Calu3 (cell line): ENCODE results near the gene PCDHB13. TPM values are rescaled to one million over a fixed set of nuclear protein-coding genes. Genes with fewer than 3 reads are reported as not detected.
"Not testable (repeated sequence)": the region's sequence is repeated elsewhere in the genome, so short reads cannot be mapped to it uniquely, and the experiment has no call there.

ENCODE experiments used
- BruUV-seq: library from RNA; stranded (reverse); fragments of 400-500 nt; replicated peaks from 2 replicates; lab custom pipeline; 2021; lab: Mats Ljungman, UMichigan
- CTCF ChIA-PET: fragments of 300-600 bp; sonication (Branson Sonifier 250); formaldehyde crosslinking; loops from one replicate; lab custom pipeline; 2022; ENCODE audit warnings: antibody characterized with exemption; lab: Charles Lee
- DNase-seq: peaks from one replicate; pipeline ENCODE4 v3.0.0; 2022
- H3K27ac Mint-ChIP-seq: one replicate; pipeline ENCODE4 v1.8.0; 2022; ENCODE audit warnings: mixed read lengths; ENCODE audit not compliant: unreplicated experiment
- H3K27me3 Mint-ChIP-seq: one replicate; pipeline ENCODE4 v1.8.0; 2022; ENCODE audit warnings: mixed read lengths; ENCODE audit not compliant: unreplicated experiment
- H3K36me3 Mint-ChIP-seq: one replicate; pipeline ENCODE4 v1.8.0; 2022; ENCODE audit warnings: mild to moderate bottlenecking, moderate library complexity, mixed read lengths; ENCODE audit not compliant: insufficient read depth, unreplicated experiment
- H3K4me1 Mint-ChIP-seq: one replicate; pipeline ENCODE4 v1.8.0; 2022; ENCODE audit warnings: mild to moderate bottlenecking, low read depth, mixed read lengths; ENCODE audit not compliant: unreplicated experiment
- H3K4me3 Mint-ChIP-seq: one replicate; pipeline ENCODE4 v1.8.0; 2022; ENCODE audit warnings: mild to moderate bottlenecking, low read depth, moderate library complexity, mixed read lengths; ENCODE audit not compliant: unreplicated experiment
- H3K9me3 Mint-ChIP-seq: one replicate; pipeline ENCODE4 v1.8.0; 2022; ENCODE audit warnings: low read depth, mixed read lengths; ENCODE audit not compliant: unreplicated experiment
- intact Hi-C: fragments of 100-400 bp; cut with micrococcal nuclease; formaldehyde crosslinking; loops from one replicate; pipeline ENCODE4 v1.10.0; 2022; ENCODE audit not compliant: unreplicated experiment
- total RNA-seq: library from RNA; stranded (reverse); gene quantifications from 2 replicates; pipeline ENCODE4 v1.2.3, GENCODE V29; 2022
- TF ChIP-seq, protein P1 (sequence below): fragments of 200-600 bp; IDR thresholded peaks from one replicate; pipeline ENCODE4 v1.8.0; 2022; ENCODE audit warnings: antibody characterized with exemption; ENCODE audit not compliant: unreplicated experiment

The PCDHB13 gene
- total RNA-seq, 1 experiment from 2014 or later, result 1.1 TPM

DNA sequence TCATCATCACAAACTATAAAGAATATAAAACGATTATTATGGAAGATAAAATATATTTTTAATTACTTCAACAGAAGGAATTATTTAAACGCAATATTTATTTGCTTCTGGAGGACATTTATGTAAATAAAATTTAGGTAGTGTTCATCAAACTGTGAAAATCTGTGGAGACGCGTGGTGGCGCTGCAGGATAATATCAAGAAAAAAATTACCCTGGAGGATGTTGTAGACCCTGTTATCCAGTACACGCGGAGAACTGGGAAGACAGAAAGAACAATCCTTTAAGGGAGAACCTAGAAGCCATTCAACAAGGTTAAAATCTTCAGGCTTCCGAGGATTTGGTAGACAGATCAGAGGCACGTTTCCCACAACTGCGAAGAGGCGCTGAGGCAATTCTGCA lies 5.2 kb upstream of the PCDHB13 start, which contains the start of gene PCDHB12:
Gene PCDHB12, plus strand, starts transcription at position 242 of the 400 bp plus-strand sequence. CDS start 189 bp downstream, outside the sequence.
- intact Hi-C loops, result no loop called here
- Mint-ChIP-seq H3K36me3 (no peaks in the 10 kb centered on the region), H3K27ac (no peak within 1 kb of the TSS), H3K27me3 (no peaks in the 10 kb centered on the region), H3K4me1 (no peaks in the 10 kb centered on the region), H3K9me3 (peaks cover 5% of the 10 kb centered on the region), H3K4me3 (peak within 1 kb of the TSS; percentile 63)
- TF ChIP-seq, protein P1, sequence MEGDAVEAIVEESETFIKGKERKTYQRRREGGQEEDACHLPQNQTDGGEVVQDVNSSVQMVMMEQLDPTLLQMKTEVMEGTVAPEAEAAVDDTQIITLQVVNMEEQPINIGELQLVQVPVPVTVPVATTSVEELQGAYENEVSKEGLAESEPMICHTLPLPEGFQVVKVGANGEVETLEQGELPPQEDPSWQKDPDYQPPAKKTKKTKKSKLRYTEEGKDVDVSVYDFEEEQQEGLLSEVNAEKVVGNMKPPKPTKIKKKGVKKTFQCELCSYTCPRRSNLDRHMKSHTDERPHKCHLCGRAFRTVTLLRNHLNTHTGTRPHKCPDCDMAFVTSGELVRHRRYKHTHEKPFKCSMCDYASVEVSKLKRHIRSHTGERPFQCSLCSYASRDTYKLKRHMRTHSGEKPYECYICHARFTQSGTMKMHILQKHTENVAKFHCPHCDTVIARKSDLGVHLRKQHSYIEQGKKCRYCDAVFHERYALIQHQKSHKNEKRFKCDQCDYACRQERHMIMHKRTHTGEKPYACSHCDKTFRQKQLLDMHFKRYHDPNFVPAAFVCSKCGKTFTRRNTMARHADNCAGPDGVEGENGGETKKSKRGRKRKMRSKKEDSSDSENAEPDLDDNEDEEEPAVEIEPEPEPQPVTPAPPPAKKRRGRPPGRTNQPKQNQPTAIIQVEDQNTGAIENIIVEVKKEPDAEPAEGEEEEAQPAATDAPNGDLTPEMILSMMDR, result no peak
- CTCF ChIA-PET, result interaction anchor here (0.8 to 1.3 kb wide), 2 partner anchors 21 to 352 kb away, joined by 3 to 4 read pairs; partner anchors contain the start of gene PCDHB9
- BruUV-seq, result no TSS peak
- DNase-seq, result peak; percentile 45

DNA sequence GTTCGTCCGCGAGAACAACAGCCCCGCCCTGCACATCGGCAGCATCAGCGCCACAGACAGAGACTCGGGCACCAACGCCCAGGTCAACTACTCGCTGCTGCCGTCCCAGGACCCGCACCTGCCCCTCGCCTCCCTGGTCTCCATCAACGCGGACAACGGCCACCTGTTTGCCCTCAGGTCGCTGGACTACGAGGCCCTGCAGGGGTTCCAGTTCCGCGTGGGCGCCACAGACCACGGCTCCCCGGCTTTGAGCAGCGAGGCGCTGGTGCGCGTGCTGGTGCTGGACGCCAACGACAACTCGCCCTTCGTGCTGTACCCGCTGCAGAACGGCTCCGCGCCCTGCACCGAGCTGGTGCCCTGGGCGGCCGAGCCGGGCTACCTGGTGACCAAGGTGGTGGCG lies 3.4 kb upstream of the PCDHB13 start:
- H3K27ac Mint-ChIP-seq, BruUV-seq, CTCF ChIA-PET, H3K27me3 Mint-ChIP-seq, DNase-seq, intact Hi-C loops, H3K4me1 Mint-ChIP-seq, H3K36me3 Mint-ChIP-seq, H3K4me3 Mint-ChIP-seq: not testable (repeated sequence)
- peaks cover 11% of the 10 kb centered on the region for H3K9me3 Mint-ChIP-seq

DNA sequence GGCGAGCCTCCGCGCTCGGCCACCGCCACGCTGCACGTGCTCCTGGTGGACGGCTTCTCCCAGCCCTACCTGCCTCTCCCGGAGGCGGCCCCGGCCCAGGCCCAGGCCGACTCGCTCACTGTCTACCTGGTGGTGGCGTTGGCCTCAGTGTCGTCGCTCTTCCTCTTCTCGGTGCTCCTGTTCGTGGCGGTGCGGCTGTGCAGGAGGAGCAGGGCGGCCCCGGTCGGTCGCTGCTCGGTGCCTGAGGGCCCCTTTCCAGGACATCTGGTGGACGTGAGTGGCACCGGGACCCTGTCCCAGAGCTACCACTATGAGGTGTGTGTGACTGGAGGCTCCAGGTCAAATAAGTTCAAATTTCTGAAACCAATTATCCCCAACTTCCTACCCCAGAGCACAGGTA lies 2.9 kb upstream of the PCDHB13 start:
- BruUV-seq, CTCF ChIA-PET, H3K36me3 Mint-ChIP-seq, H3K27ac Mint-ChIP-seq, H3K27me3 Mint-ChIP-seq, DNase-seq, intact Hi-C loops, H3K4me3 Mint-ChIP-seq, H3K4me1 Mint-ChIP-seq: not testable (repeated sequence)
- peaks cover 12% of the 10 kb centered on the region for H3K9me3 Mint-ChIP-seq

DNA sequence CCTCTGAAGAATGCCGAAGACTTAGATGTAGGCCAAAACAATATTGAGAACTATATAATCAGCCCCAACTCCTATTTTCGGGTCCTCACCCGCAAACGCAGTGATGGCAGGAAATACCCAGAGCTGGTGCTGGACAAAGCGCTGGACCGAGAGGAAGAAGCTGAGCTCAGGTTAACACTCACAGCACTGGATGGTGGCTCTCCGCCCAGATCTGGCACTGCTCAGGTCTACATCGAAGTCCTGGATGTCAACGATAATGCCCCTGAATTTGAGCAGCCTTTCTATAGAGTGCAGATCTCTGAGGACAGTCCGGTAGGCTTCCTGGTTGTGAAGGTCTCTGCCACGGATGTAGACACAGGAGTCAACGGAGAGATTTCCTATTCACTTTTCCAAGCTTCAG lies 864 bp downstream of the PCDHB13 start:
- BruUV-seq, CTCF ChIA-PET, H3K27me3 Mint-ChIP-seq, intact Hi-C loops, H3K4me1 Mint-ChIP-seq, DNase-seq, H3K36me3 Mint-ChIP-seq, H3K4me3 Mint-ChIP-seq, H3K27ac Mint-ChIP-seq: not testable (repeated sequence)
- H3K9me3 Mint-ChIP-seq, result peaks cover 20% of the 10 kb centered on the region

DNA sequence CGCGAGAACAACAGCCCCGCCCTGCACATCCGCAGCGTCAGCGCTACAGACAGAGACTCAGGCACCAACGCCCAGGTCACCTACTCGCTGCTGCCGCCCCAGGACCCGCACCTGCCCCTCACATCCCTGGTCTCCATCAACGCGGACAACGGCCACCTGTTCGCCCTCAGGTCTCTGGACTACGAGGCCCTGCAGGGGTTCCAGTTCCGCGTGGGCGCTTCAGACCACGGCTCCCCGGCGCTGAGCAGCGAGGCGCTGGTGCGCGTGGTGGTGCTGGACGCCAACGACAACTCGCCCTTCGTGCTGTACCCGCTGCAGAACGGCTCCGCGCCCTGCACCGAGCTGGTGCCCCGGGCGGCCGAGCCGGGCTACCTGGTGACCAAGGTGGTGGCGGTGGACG lies 1.8 kb downstream of the PCDHB13 start:
- not testable (repeated sequence) for BruUV-seq, H3K27me3 Mint-ChIP-seq, H3K4me1 Mint-ChIP-seq

DNA sequence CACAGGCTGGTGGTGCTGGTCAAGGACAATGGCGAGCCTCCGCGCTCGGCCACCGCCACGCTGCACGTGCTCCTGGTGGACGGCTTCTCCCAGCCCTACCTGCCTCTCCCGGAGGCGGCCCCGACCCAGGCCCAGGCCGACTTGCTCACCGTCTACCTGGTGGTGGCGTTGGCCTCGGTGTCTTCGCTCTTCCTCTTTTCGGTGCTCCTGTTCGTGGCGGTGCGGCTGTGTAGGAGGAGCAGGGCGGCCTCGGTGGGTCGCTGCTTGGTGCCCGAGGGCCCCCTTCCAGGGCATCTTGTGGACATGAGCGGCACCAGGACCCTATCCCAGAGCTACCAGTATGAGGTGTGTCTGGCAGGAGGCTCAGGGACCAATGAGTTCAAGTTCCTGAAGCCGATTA lies 2.3 kb downstream of the PCDHB13 start:
- H3K4me1 Mint-ChIP-seq, DNase-seq, intact Hi-C loops, H3K4me3 Mint-ChIP-seq, H3K36me3 Mint-ChIP-seq, CTCF ChIA-PET, H3K27me3 Mint-ChIP-seq, H3K27ac Mint-ChIP-seq, BruUV-seq: not testable (repeated sequence)
- H3K9me3 Mint-ChIP-seq, result peaks cover 24% of the 10 kb centered on the region

More for the DNA sequence above, 1.8 kb downstream of the PCDHB13 start:
- intact Hi-C loops, H3K36me3 Mint-ChIP-seq, CTCF ChIA-PET, H3K4me3 Mint-ChIP-seq, DNase-seq, H3K27ac Mint-ChIP-seq: not testable (repeated sequence)
- peaks cover 27% of the 10 kb centered on the region for H3K9me3 Mint-ChIP-seq
